Measurements from ENCODE around the gene RRBP1. TPM values are rescaled to one million over a fixed set of nuclear protein-coding genes. Genes with fewer than 3 reads are reported as not detected.
"Not testable (repeated sequence)": the region's sequence is repeated elsewhere in the genome, so short reads cannot be mapped to it uniquely, and the experiment has no call there.

The RRBP1 gene
- total and polyA plus RNA-seq, 2 donors from 2014 or later, result 83.4 to 231 TPM

DNA sequence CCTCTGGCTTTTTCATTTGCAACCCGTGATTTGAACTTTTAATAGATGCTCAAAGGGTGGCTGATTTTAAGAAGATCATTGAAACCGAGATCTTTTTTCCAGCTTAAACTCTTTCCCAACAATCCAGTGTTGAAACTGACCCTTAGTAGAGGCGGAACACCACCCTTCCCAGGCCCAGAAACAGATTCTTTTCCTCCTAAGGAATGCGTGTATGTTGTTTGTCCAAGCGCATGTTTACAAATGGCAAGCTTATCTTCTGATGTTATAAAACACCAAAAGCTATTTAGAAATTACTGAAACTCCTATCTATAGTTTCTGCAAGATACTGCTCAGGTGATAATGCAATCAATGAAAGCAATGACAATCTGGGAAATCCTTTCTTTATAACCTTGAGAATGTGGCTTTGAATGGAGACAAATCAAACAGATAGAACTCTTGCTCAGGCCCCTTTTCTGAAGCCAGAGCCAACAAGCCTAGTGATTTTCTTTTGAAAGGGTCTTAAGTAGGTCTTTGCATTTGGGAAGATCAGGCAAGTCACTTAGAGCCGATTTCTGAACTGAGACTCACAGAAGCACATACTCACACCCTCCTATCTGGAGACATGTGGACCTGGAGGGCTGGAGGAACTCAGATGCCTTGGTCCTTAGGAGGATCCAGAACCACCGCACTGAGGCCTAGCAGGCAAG, 26.8 kb upstream of the RRBP1 start:
- FAIRE-seq (no peak), DNase-seq (no peak)

GRCh38 chr20:17707951-17708350, 25.9 kb upstream of the RRBP1 start:
- intact Hi-C loops (cut with DNase I); H3K36me3 ChIP-seq (ENCODE audit: control insufficient read depth in 2 of 3, insufficient read depth in 3 of 3, low read length in 3 of 3); DNase-seq; FAIRE-seq; H3K9me3 ChIP-seq (ENCODE audit: control insufficient read depth in 2 of 3, insufficient read depth in 1 of 3, low read length in 3 of 3); H3K9ac ChIP-seq (ENCODE audit: low read length in 3 of 3); H3K27ac ChIP-seq (ENCODE audit: low read depth in 2 of 2, low read length in 2 of 2); H3K27me3 ChIP-seq (ENCODE audit: control insufficient read depth, insufficient read depth, low read length); H3K4me3 ChIP-seq (ENCODE audit: low read length in 3 of 3): not testable (repeated sequence)
- H3K4me1 ChIP-seq (ENCODE audit: control insufficient read depth in 2 of 3, insufficient read depth in 2 of 3, low read depth in 1 of 3, low read length in 3 of 3), result peaks cover 2 to 14% (median 13%) of the 10 kb centered on the region in 3 donors

More for the DNA sequence above, 26.8 kb upstream of the RRBP1 start:
- Histone ChIP-seq H3K4me3 (ENCODE audit: low read length in 3 of 3) (no peak overlapping the region), H3K9me3 (ENCODE audit: control insufficient read depth in 2 of 3, insufficient read depth in 1 of 3, low read length in 3 of 3) (no peaks in the 10 kb centered on the region), H3K4me1 (ENCODE audit: control insufficient read depth in 2 of 3, insufficient read depth in 2 of 3, low read depth in 1 of 3, low read length in 3 of 3) (peaks cover 2 to 14% (median 13%) of the 10 kb centered on the region in 3 donors), H3K27me3 (ENCODE audit: control insufficient read depth, insufficient read depth, low read length) (no peaks in the 10 kb centered on the region), H3K27ac (ENCODE audit: low read depth in 2 of 2, low read length in 2 of 2) (no peak overlapping the region), H3K9ac (ENCODE audit: low read length in 3 of 3) (no peak overlapping the region), H3K36me3 (ENCODE audit: control insufficient read depth in 2 of 3, insufficient read depth in 3 of 3, low read length in 3 of 3) (no peaks in the 10 kb centered on the region)
- intact Hi-C loops (cut with DNase I), result no loop called here
- TF ChIP-seq, protein P1, sequence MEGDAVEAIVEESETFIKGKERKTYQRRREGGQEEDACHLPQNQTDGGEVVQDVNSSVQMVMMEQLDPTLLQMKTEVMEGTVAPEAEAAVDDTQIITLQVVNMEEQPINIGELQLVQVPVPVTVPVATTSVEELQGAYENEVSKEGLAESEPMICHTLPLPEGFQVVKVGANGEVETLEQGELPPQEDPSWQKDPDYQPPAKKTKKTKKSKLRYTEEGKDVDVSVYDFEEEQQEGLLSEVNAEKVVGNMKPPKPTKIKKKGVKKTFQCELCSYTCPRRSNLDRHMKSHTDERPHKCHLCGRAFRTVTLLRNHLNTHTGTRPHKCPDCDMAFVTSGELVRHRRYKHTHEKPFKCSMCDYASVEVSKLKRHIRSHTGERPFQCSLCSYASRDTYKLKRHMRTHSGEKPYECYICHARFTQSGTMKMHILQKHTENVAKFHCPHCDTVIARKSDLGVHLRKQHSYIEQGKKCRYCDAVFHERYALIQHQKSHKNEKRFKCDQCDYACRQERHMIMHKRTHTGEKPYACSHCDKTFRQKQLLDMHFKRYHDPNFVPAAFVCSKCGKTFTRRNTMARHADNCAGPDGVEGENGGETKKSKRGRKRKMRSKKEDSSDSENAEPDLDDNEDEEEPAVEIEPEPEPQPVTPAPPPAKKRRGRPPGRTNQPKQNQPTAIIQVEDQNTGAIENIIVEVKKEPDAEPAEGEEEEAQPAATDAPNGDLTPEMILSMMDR (IDR thresholded peaks at IDR 0.05; ENCODE audit: borderline replicate concordance, extremely low read depth, insufficient read depth), result no peak

DNA sequence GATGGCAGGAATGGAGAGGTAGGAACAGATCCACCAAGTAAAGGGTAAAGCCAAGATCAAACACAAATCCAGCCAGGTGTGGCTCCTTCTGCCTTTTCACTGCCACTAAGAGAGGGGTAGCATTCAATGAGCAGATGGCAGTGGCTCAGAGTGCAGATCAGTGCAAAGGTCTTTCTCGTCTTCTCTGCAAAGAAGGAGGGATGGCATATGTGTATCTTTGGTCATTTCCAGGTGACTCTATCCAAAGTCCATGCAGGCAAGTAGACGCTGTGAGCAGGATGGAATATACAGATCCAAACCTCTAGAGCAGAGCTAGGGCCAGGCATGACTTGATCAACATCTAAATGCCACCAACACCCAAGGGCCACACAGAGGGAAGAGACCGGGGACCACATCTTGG, 24.6 kb upstream of the RRBP1 start:
- FAIRE-seq, result no peak
- no peak for DNase-seq

GRCh38 chr20:17705916-17706315, 23.9 kb upstream of the RRBP1 start:
- H3K4me1 ChIP-seq (ENCODE audit: control insufficient read depth in 2 of 3, insufficient read depth in 2 of 3, low read depth in 1 of 3, low read length in 3 of 3), result peaks cover 2 to 11% (median 11%) of the 10 kb centered on the region in 3 donors
- H3K27ac ChIP-seq (ENCODE audit: low read depth in 2 of 2, low read length in 2 of 2), result no peak overlapping the region
- FAIRE-seq (no peak), DNase-seq (no peak)
- TF ChIP-seq, protein P1 (IDR thresholded peaks at IDR 0.05; ENCODE audit: borderline replicate concordance, extremely low read depth, insufficient read depth), result no peak
- H3K9me3 ChIP-seq (ENCODE audit: control insufficient read depth in 2 of 3, insufficient read depth in 1 of 3, low read length in 3 of 3), result no peaks in the 10 kb centered on the region
- H3K9ac ChIP-seq (ENCODE audit: low read length in 3 of 3), result no peak overlapping the region
- H3K4me3 ChIP-seq (ENCODE audit: low read length in 3 of 3), result no peak overlapping the region
- no peaks in the 10 kb centered on the region for H3K27me3 ChIP-seq (ENCODE audit: control insufficient read depth, insufficient read depth, low read length)
- intact Hi-C loops (cut with DNase I), result no loop called here
- no peaks in the 10 kb centered on the region for H3K36me3 ChIP-seq (ENCODE audit: control insufficient read depth in 2 of 3, insufficient read depth in 3 of 3, low read length in 3 of 3)

More for the DNA sequence above, 24.6 kb upstream of the RRBP1 start:
- no peaks in the 10 kb centered on the region for H3K36me3 ChIP-seq (ENCODE audit: control insufficient read depth in 2 of 3, insufficient read depth in 3 of 3, low read length in 3 of 3)
- no peaks in the 10 kb centered on the region for H3K9me3 ChIP-seq (ENCODE audit: control insufficient read depth in 2 of 3, insufficient read depth in 1 of 3, low read length in 3 of 3)
- intact Hi-C loops (cut with DNase I), result no loop called here
- TF ChIP-seq, protein P1 (IDR thresholded peaks at IDR 0.05; ENCODE audit: borderline replicate concordance, extremely low read depth, insufficient read depth), result no peak
- H3K27ac ChIP-seq (ENCODE audit: low read depth in 2 of 2, low read length in 2 of 2), result no peak overlapping the region
- H3K27me3 ChIP-seq (ENCODE audit: control insufficient read depth, insufficient read depth, low read length), result no peaks in the 10 kb centered on the region
- no peak overlapping the region for H3K4me3 ChIP-seq (ENCODE audit: low read length in 3 of 3)
- peaks cover 2 to 14% (median 13%) of the 10 kb centered on the region in 3 donors for H3K4me1 ChIP-seq (ENCODE audit: control insufficient read depth in 2 of 3, insufficient read depth in 2 of 3, low read depth in 1 of 3, low read length in 3 of 3)
- no peak overlapping the region for H3K9ac ChIP-seq (ENCODE audit: low read length in 3 of 3)
